Endothelial cell of umbilical vein (primary cell): ENCODE data around the gene SLC50A1. TPM values are rescaled to one million over a fixed set of nuclear protein-coding genes. Genes with fewer than 3 reads are reported as not detected.

Source experiments
- BruUV-seq: library from RNA; stranded (reverse); fragments of 400-500 nt; replicated peaks from 2 replicates; lab custom pipeline; 2021; lab: Mats Ljungman, UMichigan
- CTCF ChIA-PET: fragments of 300-600, 350-600 bp; sonication (Branson Sonifier 250); formaldehyde crosslinking; loops from one replicate; lab custom pipeline; 2021; ENCODE audit warnings: antibody characterized with exemption, inconsistent platforms; lab: Charles Lee
- POLR2A ChIA-PET: fragments of 300-600, 350-600 bp; sonication (Branson Sonifier 250); formaldehyde crosslinking; loops from one replicate; lab custom pipeline; 2021; ENCODE audit warnings: antibody characterized with exemption, inconsistent platforms; lab: Charles Lee
- DNase-seq: peaks from one replicate; pipeline ENCODE4 v3.0.0-alpha.2; 2011; ENCODE audit warnings: low read depth, low spot score
- FAIRE-seq: peaks from 2 replicates; lab custom pipeline; 2011; peaks lifted over from hg19 to GRCh38; lab: Jason Lieb, UNC
- H2AFZ ChIP-seq: 2 replicates; pipeline ENCODE4 v1.6.0; 2012; ENCODE audit warnings: low read depth, low read length, control low read depth, inconsistent platforms
- H3K27ac ChIP-seq: 2 replicates; pipeline ENCODE4 v1.5.1; 2011; ENCODE audit warnings: low read depth, mild to moderate bottlenecking, control low read depth, low read length, moderate library complexity; ENCODE audit not compliant: insufficient read depth
- H3K27me3 ChIP-seq, 2 experiments: 2 replicates each; pipeline versions ENCODE4 v1.6.0 to v1.6.1; 2011; ENCODE audit warnings: low read length in 2 of 2, mixed read lengths in 1 of 2; ENCODE audit not compliant: control insufficient read depth in 2 of 2, insufficient read depth in 2 of 2
- H3K36me3 ChIP-seq, 2 experiments: 2 replicates in 1 of 2; 3 replicates in 1 of 2; pipeline ENCODE4 v1.5.1; 2011; ENCODE audit warnings: low read length in 2 of 2, mild to moderate bottlenecking in 1 of 2, moderate library complexity in 1 of 2; ENCODE audit not compliant: control insufficient read depth in 2 of 2, insufficient read depth in 2 of 2; ENCODE audit errors: extremely low read depth in 1 of 2
- H3K4me1 ChIP-seq: 3 replicates; pipeline ENCODE4 v1.5.1; 2011; ENCODE audit warnings: mild to moderate bottlenecking, low read length; ENCODE audit not compliant: control insufficient read depth, insufficient read depth; ENCODE audit errors: extremely low read depth
- H3K4me2 ChIP-seq: 2 replicates; pipeline ENCODE4 v1.6.1; 2011; ENCODE audit warnings: low read length, control low read depth, mixed read lengths; ENCODE audit not compliant: insufficient read depth
- H3K4me3 ChIP-seq, 3 experiments: fragments of 200-600 bp in 1 of 3; sonication (generic), shearing (Covaris generic) in 1 of 3; replicated peaks in 1 of 3; 2 replicates each; pipeline ENCODE4 v1.5.1; 2011 to 2016; ENCODE audit warnings: control low read depth in 3 of 3, low read length in 3 of 3, mild to moderate bottlenecking in 2 of 3, inconsistent platforms in 1 of 3, low read depth in 1 of 3, moderate library complexity in 1 of 3; ENCODE audit not compliant: insufficient read depth in 1 of 3
- H3K79me2 ChIP-seq: 2 replicates; pipeline ENCODE4 v1.6.0; 2012; ENCODE audit warnings: low read length, inconsistent platforms; ENCODE audit not compliant: control insufficient read depth, insufficient read depth
- H3K9ac ChIP-seq: replicated peaks from 2 replicates; pipeline ENCODE3; 2011; ENCODE audit warnings: low read length, control low read depth; ENCODE audit not compliant: insufficient read depth; ENCODE audit errors: extremely low read depth
- H3K9me1 ChIP-seq: replicated peaks from 3 replicates; pipeline ENCODE4 v1.6.0; 2011; ENCODE audit warnings: mild to moderate bottlenecking, low read length; ENCODE audit not compliant: control insufficient read depth, insufficient read depth; ENCODE audit errors: extremely low read depth
- H3K9me3 ChIP-seq: replicated peaks from 2 replicates; pipeline ENCODE4 v1.5.1; 2012; ENCODE audit warnings: low read length, inconsistent platforms; ENCODE audit not compliant: control insufficient read depth, insufficient read depth
- H4K20me1 ChIP-seq: replicated peaks from 2 replicates; pipeline ENCODE3; 2011; ENCODE audit warnings: mild to moderate bottlenecking, low read length; ENCODE audit not compliant: control insufficient read depth, insufficient read depth; ENCODE audit errors: extremely low read depth
- EZH2 ChIP-seq: IDR thresholded peaks from 2 replicates; pipeline ENCODE4 v1.6.1; 2012; ENCODE audit warnings: borderline replicate concordance, low read depth, mild to moderate bottlenecking, moderate library complexity, low read length, inconsistent platforms; ENCODE audit not compliant: severe bottlenecking
- FOS ChIP-seq: IDR thresholded peaks from 2 replicates; pipeline ENCODE4 v1.6.1; 2011; ENCODE audit warnings: mild to moderate bottlenecking, low read length, moderate library complexity, borderline replicate concordance; ENCODE audit not compliant: insufficient read depth
- GATA2 ChIP-seq: IDR thresholded peaks from 2 replicates; pipeline ENCODE4 v1.7.0; 2011; ENCODE audit warnings: low read depth, mild to moderate bottlenecking, moderate library complexity, mixed read lengths, low read length; ENCODE audit not compliant: insufficient read length, insufficient read depth
- JUN ChIP-seq: IDR thresholded peaks from 2 replicates; pipeline ENCODE4 v1.6.1; 2011; ENCODE audit warnings: borderline replicate concordance, low read depth; ENCODE audit not compliant: insufficient read length, insufficient read depth
- MAX ChIP-seq: IDR thresholded peaks from 2 replicates; pipeline ENCODE4 v1.6.1; 2011; ENCODE audit not compliant: insufficient read depth, insufficient read length
- MYC ChIP-seq: IDR thresholded peaks from one replicate; pipeline ENCODE4 v1.6.1; 2011; ENCODE audit warnings: mild to moderate bottlenecking, low read depth, low read length
- POLR2A ChIP-seq: IDR thresholded peaks from 2 replicates; pipeline ENCODE4 v1.6.1; 2012; ENCODE audit warnings: low read depth, mild to moderate bottlenecking, control low read depth, low read length
- POLR2AphosphoS5 ChIP-seq: IDR thresholded peaks from 2 replicates; pipeline ENCODE4 v1.6.1; 2012; ENCODE audit warnings: low read depth, mild to moderate bottlenecking, control low read depth, low read length, moderate library complexity; ENCODE audit not compliant: insufficient read depth
- dilution Hi-C: fragments of 300-500 bp; cut with MboI; formaldehyde crosslinking; loops from one replicate; pipeline ENCODE4 v1.15.0; 2019; ENCODE audit warnings: low sequenced_read_pairs; ENCODE audit not compliant: extremely low pct_ligation_motif_present
- intact Hi-C: fragments of 100-400 bp; cut with micrococcal nuclease; formaldehyde crosslinking; loops from one replicate; pipeline ENCODE4 v1.10.0; 2022
- polyA plus RNA-seq, 4 experiments: library from polyadenylated mRNA; depleted of rRNA in 3 of 4; stranded (reverse) in 3 of 4; unstranded in 1 of 4; fragments of >200 nt; gene quantifications; 2 replicates each; pipeline versions ENCODE4 v1.2.1 to v1.2.3, GENCODE V29; 2011 to 2012; ENCODE audit warnings: missing spikeins in 1 of 4
- total RNA-seq: library from RNA; stranded (reverse); gene quantifications from 2 replicates; pipeline ENCODE4 v1.2.3, GENCODE V29; 2021
- TF ChIP-seq, protein P1 (sequence below), 2 donors: IDR thresholded peaks; 1 replicate in 1 of 2; 2 replicates in 1 of 2; pipeline ENCODE4 v1.5.1; 2011; ENCODE audit warnings: low read length in 2 of 2, mild to moderate bottlenecking in 2 of 2, moderate library complexity in 2 of 2, control low read depth in 1 of 2, inconsistent platforms in 1 of 2, low read depth in 1 of 2; ENCODE audit not compliant: insufficient read depth in 1 of 2; ENCODE audit errors: extremely low read depth in 1 of 2

Gene SLC50A1
- total and polyA plus RNA-seq, 2 donors (not counting 3 experiments of a cell fraction or from before 2014, with no cell fraction given): 29.5 to 66.1 TPM

- TF ChIP-seq, protein P1, sequence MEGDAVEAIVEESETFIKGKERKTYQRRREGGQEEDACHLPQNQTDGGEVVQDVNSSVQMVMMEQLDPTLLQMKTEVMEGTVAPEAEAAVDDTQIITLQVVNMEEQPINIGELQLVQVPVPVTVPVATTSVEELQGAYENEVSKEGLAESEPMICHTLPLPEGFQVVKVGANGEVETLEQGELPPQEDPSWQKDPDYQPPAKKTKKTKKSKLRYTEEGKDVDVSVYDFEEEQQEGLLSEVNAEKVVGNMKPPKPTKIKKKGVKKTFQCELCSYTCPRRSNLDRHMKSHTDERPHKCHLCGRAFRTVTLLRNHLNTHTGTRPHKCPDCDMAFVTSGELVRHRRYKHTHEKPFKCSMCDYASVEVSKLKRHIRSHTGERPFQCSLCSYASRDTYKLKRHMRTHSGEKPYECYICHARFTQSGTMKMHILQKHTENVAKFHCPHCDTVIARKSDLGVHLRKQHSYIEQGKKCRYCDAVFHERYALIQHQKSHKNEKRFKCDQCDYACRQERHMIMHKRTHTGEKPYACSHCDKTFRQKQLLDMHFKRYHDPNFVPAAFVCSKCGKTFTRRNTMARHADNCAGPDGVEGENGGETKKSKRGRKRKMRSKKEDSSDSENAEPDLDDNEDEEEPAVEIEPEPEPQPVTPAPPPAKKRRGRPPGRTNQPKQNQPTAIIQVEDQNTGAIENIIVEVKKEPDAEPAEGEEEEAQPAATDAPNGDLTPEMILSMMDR (IDR thresholded peaks at IDR 0.05; ENCODE audit: extremely low read depth in 1 of 2, insufficient read depth in 1 of 2, low read depth in 1 of 2, low read length in 2 of 2): no peak
- TF ChIP-seq FOS (no peak), MAX (no peak)
- H3K9me3 ChIP-seq: no peaks in the 10 kb centered on the region
- no peaks in the 10 kb centered on the region for H3K36me3 ChIP-seq
- H3K4me3 ChIP-seq: no peak overlapping the region
- intact Hi-C loops (no loop called here), dilution Hi-C loops (no loop called here)
- BruUV-seq: no TSS peak
- ChIA-PET POLR2A (no interaction called here), CTCF (interaction anchor here (0.7 to 13.1 kb wide), 3 partner anchors 29 to 52 kb away, joined by 3 to 97 read pairs (median 10); partner anchors contain the start of gene KRTCAP2)
- no peaks in the 10 kb centered on the region for H4K20me1 ChIP-seq
- H2AFZ ChIP-seq: no peak overlapping the region
- peaks cover 0 to 4% of the 10 kb centered on the region in 2 experiments for H3K27me3 ChIP-seq
- no peaks in the 10 kb centered on the region for H3K9me1 ChIP-seq
- no peaks in the 10 kb centered on the region for H3K79me2 ChIP-seq
- no peak overlapping the region for H3K4me2 ChIP-seq
- H3K9ac ChIP-seq: no peak overlapping the region
- no peak overlapping the region for H3K27ac ChIP-seq
- DNase-seq (no peak), FAIRE-seq (no peak)
- H3K4me1 ChIP-seq: peaks cover 27% of the 10 kb centered on the region
Measured at GRCh38 chr1:155121249-155121648, 14.4 kb upstream of the SLC50A1 start.

GRCh38 chr1:155122308-155122707, 13.3 kb upstream of the SLC50A1 start:
- Histone ChIP-seq H3K79me2 (no peaks in the 10 kb centered on the region), H3K9me1 (no peaks in the 10 kb centered on the region), H3K9ac (no peak overlapping the region), H4K20me1 (no peaks in the 10 kb centered on the region), H2AFZ (no peak overlapping the region), H3K27me3 (peaks cover 0 to 4% of the 10 kb centered on the region in 2 experiments), H3K4me2 (no peak overlapping the region), H3K27ac (no peak overlapping the region), H3K36me3 (no peaks in the 10 kb centered on the region), H3K4me1 (peaks cover 36% of the 10 kb centered on the region), H3K9me3 (no peaks in the 10 kb centered on the region), H3K4me3 (no peak overlapping the region)
- FAIRE-seq (no peak), DNase-seq (no peak)
- BruUV-seq: no TSS peak
- ChIA-PET POLR2A (no interaction called here), CTCF (interaction anchor here (1.5 to 13.1 kb wide), 3 partner anchors 30 to 51 kb away, joined by 3 to 97 read pairs (median 10); partner anchors contain the start of gene KRTCAP2)
- intact Hi-C loops (no loop called here), dilution Hi-C loops (no loop called here)
- no peak for TF ChIP-seq POLR2A
- TF ChIP-seq POLR2AphosphoS5: no peak
- TF ChIP-seq MAX: no peak
- no peak for TF ChIP-seq MYC
- TF ChIP-seq, protein P1 (IDR thresholded peaks at IDR 0.05; ENCODE audit: extremely low read depth in 1 of 2, insufficient read depth in 1 of 2, low read depth in 1 of 2, low read length in 2 of 2): no peak
- no peak for TF ChIP-seq EZH2
- TF ChIP-seq GATA2: no peak
- no peak for TF ChIP-seq FOS
- TF ChIP-seq JUN: no peak
